Fibroblast of skin of scalp (primary cell): ENCODE results near the gene FRAT2.
A peak's percentile ranks its signal among the peaks of the same experiment; 100 is the strongest.
"Not testable (repeated sequence)": the region's sequence is repeated elsewhere in the genome, so short reads cannot be mapped to it uniquely, and the experiment has no call there.

Experiments
- DNase-seq: peaks from one replicate; pipeline ENCODE4 v3.0.0-alpha.2; 2013

Gene FRAT2

DNA sequence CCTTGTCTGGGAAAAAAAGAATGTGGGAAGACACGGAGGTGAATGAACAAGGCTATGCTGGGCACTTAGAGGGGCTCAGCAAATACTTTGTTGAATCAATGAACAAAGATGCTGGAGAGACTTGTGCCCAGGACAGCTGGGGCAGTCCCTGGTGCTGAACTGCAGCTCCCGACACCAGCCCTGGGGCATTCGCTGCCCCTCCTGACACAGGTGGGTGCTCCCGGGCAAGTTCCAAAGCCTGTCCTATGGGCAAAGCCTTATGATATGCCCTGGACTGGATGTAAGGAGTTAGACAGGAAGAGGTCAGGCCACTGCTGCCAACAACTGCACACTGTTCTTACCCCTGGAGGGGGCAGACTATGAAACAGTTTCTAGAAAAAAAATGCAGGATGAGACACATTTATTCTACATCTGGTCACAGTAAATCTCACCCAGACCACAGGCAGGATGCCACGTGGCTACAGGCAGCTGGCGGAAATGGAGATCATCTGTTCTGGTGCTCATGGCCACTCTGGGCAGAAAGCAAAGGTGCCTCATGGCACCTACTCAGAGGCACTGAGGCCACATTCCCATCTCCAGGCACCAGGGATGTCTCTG lies 21.9 kb upstream of the FRAT2 start:
- DNase-seq: peak; percentile 11

DNA sequence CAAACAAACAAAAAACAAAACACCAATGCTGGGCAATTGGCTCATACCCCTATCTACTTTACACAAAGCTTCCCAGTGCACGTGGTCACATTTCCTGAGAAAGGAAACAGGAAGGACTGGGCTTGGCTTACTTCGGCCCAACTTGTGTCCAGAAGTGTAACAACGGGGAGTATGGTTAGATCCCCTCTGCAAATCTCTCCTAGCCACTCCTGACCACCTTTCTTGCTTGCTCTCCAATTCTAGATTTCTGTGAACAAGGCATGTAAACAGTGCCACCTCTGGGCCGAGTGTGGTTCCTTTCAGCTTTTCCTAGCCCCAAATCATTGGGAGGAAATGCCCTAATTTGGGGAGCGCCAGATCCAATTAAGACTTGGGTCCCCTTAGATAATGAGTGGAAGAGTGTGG lies 21.0 kb upstream of the FRAT2 start:
- DNase-seq: no peak

DNA sequence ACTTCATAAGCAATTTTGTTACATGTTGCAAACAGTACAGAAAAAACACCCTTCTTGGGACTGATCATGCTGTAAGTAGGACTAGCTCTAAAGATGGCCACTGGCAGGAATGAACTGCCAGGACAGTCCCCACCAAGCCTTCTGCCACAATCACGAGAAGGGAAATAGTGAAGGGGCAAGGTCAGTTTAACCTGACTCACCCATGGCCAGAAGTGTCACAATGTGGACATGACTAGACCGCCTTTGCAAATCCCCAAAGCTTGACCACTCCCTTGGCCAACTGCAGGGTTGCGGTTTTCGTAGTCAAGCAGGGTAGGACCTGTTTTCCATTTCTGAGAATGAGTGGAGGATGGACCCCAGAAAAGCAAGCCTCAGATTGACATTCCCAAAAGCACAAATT lies 19.4 kb upstream of the FRAT2 start:
- DNase-seq: no peak

DNA sequence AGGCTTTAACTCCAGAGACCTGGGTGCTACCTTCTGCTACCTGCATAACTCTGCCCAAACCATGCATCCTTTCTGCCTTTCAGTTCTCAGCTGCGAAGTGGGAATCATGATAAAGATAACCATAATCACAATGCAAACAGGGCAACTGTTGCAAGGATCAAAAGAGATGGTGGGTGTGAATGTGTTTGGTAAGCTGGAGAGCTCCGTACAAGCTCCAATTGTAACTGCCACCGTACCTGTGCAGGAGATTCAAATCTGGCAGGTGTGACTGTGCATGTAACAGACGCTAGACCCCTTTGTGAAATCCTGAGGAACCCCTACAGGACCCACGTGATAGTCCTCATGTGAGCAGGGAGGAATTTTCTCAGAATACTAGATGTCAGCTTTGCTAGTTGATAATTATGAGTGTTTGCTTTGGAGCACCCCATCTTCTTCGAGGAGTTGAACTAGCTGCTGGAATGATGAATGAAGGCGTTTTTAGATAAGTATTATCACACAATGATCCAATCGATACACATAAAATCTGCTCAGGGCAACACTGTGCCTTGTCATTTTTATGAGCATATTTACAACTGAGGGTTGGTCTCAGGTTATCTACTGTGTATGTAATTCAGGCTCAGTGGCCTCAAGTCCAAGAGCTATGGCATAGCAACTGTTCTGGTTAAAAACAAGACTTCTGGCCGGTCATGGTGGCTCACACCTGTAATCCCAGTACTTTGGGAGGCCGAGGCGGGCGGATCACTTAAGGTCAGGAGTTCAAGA lies 15.4 kb upstream of the FRAT2 start:
- DNase-seq: no peak

DNA sequence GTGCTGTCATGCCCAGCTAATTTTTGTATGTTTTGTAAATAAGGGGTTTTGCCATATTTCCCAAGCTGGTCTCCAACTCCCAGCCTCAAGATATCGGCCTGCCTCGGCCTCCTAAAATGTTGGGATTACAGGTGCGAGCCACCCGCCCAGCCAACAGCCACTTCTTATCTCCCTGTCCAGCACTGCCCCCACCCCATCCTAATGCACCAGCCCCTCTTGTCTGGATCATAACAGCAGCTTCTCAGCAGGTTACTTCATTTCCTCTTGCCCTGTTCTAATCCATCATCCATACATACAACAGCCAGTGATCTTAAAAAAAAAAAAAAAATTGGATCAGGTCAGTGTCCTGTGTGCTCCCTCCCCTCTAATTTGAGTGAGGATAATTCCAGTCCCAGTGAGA lies 12.8 kb upstream of the FRAT2 start:
- no peak for DNase-seq

DNA sequence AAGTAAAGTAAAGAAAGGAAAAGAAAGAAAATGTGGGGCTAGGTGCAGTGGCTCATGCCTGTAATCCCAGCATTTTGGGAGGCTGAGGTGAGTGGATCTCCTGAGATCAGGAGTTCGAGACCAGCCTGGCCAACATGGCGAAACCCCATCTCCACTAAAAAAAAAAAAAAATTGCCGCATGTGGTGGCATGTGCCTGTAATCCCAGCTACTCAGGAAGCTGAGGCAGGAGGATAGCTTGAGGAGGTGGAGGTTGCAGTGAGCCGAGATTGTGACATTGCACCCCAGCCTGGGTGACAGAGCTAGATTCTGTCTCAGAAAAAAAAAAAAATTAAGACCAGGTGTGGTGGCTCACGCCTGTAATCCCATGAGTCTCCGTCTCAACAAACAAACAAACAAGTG lies 9.1 kb upstream of the FRAT2 start:
- DNase-seq: not testable (repeated sequence)

DNA sequence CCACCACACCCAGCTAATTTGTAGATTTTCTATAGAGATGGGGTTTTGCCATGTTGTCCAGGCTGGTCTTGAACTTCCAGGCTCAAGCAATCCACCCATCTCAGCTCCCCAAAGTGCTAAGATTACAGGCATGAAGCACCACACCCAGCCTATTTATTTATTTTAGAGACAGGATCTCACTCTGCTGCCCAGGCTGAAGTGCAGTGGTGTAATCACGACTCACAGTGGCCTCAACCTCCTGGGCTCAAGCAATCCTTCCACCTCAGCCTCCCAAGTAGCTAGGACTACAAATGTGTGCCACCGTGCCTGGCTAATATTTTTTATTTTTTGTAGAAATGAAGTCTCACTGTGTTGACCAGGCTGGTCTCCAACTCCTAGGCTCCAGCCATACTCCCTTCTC lies 6.9 kb upstream of the FRAT2 start:
- DNase-seq: no peak

DNA sequence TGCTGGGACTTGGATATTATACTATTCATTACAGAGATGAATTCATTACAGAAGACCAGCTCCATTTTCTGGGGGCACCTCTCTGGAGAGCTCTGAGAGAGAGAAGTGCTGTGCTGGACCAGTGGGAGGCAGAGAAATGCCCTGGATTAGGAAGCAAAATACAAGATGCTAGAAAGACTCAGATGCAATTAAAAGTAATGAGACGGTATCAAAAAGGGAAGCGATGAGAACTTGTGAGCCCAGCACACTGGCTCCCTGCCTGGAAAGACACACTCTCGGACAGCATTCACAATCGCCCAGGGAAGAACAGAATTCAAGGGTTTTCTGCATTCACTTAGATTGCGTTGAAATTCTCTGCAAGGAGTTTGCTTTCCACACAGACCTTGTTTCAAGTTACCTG lies 3.5 kb upstream of the FRAT2 start:
- DNase-seq: no peak

DNA sequence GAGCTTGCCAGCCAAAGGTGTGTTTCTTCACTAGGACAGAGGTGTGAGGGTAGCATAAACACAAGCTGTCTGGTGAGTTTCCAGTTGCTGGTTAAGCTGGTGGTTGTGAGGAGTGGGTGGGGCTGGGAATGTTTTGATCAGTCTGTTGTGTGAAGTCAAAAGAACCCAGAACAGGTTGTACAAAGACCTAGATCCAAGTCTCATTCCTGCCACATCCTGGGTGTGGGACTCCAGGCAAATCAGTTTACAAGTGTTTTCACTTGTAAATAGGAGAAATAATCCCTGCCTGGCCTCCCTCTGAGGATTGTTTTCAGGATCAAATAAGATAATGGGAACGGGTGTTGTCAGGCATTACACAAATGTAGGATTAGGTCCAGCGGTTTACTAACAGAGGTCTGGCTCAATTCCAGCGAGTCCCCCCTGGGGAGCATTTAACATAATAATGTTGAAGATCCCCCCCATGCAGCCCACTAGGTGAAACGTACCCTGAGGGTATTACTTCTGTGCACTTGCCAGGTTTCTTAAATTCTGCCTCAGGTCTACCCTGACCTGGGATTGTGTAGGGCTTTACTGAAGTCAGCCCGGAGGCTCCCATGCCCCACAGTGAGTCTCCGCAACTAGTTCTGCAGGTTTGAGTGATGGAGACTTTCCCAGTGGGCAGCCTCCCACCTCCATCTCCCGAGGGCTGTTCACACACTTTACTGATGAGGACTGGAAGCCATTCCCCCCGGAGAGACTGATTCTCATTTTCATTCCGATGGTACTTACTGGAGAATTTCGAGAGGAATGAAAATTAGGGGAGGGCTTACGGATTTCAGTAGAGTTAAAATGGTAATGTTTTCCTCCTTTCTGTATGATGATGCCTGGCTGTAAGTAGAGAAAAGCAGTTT lies 2.7 kb upstream of the FRAT2 start:
- no peak for DNase-seq

DNA sequence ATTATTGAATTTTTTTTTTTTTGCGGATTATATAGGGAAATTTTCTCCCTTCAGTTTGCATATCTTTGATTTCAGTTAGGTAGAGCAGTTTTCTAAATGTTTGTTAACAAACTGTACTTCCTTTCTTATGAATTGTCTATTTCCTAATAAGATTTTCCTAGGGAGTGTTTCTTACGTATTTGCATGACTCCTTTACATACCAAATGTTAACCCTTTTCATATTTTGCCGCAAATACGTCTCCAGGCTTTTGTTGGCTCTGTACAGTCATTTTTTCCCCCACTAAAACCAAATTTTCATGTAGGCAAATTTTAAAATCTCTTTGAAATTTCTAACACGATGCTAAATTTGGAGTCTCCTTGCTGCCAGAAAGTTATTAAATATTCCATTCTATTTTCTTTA lies 1.9 kb upstream of the FRAT2 start:
- no peak for DNase-seq

DNA sequence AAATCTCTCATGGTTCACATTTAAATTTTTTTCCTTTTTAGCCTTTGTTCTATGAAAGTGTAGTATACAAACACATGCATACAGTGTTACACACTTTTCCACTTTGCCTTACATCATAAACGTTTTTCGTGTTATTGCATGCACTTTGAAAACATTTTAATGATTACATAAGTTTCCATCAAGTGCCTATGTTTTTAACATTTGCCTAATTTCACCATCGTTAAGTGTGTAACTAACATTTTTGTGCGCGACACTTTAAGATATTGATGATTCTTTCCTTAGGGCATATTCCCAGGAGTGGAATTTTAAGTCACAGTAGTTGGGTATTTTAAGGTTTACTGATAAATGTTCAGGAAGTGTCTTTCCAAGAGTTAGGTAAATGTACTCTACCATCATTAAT lies 1.5 kb upstream of the FRAT2 start:
- no peak for DNase-seq

DNA sequence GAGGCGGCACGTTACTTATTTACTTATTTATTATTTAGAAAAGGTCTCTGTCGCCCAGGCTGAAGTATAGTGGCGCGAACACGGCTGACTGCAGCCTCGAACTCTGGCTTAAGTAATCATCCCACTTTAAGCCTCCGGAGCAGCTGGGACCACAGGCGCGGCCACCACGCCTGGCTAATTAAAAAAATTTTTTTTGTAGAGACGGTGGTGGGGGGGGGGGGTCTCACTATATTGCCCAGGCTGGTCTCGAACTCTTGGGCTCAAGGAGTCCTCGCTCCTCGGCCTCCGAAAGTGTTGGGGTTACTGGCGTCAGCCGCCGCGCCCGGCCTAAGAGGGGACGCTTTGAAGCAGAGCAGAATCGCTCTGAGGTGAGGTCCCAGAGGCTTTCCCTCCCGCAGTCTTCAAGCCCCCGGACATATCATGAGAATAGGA lies 675 bp upstream of the FRAT2 start:
- no peak for DNase-seq

DNA sequence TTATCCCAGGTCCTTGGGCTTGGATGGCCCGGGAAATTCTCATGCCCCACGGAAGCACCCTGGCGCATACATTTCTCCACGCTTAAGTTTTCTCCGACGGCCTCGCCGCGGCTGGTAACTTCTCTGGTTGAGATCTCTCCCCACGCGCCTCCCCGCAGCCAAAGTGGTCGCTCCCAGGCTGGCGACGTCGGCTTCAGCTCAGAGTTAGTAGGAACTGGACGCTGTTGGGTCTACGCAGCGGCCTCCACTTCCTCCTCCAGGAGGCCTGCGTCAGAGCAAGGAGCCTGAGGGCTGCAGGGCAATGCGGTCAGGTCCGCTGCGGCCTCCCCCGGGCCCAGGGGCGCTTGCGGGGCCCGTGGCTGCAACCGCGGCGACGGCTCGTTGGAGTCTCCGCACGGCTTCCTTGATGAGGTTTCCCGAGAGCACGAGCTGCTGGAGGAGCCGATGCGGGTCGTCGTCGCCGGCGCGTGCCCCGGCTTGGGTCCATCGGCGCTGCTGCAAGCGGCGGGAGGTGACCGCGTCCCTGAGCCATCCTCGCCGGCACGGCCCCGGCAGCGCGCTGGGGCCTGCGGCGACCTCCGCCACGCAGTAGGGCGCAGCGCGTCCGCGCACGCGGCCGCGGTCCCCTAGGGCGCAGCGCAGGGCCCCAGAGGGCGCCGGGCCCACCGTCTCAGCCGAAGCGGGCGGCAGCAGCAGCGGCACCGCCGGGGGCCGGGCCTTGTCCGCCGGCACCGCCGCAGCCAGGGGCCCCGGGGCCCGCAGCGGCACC lies 744 bp downstream of the FRAT2 start:
- peak; percentile 25 for DNase-seq

DNA sequence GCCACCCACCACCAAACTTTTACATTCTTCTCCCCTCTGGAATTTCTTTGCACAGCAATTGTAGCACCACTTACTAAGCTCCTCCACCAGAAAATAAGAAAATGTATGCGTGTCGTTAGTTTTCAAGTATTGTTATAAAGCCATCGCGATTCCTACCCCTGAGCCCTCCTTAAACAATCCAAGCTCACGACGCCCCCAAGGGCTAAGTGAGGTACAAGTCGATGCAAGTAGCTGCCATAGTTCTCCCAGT lies 1.3 kb downstream of the FRAT2 start:
- peak; percentile 36 for DNase-seq

DNA sequence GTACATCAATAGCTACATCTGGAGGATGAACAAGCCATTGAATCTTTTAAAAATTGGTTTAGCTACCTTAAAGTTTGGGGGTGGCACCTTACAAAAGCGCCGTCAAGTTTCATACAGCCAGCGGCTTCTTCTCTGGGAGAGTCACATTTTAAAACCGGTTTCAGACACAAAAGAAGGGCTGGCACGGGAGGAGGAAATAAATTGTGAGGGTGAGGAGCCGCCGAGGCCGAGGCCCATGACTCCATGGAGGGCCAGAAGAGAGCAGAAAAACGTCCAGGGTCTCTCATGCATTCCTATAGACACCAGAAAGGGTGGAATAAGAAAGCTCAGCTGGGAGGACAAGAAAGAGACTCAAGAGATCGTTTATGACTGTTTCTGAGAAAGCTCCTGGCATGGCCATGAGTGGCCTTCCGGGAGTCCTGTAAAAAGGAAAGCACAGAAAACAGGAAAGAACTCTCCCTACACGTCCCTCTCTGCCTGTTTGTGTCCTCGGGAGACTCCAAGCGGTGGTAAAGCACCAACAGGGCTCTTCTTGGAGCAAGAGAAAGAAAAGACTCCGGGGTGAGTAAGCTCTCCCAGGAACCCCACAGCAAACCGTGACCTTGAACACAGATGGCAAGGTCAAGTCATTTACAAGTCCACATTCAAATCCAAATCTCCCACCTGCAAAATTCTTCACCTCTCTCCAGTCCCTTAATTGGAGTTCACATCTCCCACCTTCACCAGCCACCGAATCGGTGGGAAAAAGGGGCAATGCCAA lies 1.8 kb downstream of the FRAT2 start:
- peak; percentile 76 for DNase-seq

DNA sequence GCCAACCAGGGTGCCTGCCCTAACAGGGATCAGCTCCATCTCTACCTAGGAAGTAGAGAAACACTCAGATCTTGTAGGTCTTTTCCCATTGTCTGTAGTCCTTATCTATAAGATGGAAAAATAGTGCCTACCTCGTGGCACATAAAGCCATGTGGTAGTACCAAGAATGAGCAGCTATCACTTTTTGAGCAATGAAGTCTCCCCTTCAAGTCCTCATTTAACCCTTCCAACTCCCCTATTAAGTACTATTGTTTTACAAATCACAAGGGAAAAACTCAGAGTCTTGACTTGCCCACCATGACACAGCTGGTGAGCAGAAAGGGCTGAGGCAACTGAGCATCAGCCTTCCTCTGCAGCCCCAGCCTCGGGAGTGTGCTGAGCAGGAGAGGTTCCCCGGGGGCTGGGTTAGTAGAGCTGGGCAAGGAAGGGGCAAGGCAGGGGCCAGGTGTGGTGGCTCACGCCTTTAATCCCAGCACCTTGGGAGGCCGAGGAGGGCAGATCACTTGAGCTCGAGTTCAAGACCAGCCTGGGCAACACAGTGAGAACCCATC lies 3.3 kb downstream of the FRAT2 start:
- no peak for DNase-seq

DNA sequence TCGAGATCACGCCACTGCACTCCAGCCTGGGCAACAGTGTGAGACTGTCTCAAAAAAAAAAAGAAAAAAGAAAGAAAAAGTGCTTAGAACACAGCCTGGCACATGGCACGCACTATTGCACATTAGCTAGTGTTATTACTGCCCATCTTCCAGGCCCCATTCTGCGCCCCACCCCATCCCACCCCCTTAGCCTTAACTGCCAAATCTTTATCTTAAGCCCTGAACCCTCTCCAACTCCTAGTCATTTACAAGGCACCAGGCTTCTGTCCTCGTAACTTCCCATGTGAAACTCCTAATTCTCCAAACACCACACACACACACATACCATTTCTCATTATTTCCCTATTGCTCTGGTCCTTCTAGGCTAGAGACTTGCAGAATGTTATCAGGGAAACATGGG lies 4.8 kb downstream of the FRAT2 start:
- DNase-seq: no peak

DNA sequence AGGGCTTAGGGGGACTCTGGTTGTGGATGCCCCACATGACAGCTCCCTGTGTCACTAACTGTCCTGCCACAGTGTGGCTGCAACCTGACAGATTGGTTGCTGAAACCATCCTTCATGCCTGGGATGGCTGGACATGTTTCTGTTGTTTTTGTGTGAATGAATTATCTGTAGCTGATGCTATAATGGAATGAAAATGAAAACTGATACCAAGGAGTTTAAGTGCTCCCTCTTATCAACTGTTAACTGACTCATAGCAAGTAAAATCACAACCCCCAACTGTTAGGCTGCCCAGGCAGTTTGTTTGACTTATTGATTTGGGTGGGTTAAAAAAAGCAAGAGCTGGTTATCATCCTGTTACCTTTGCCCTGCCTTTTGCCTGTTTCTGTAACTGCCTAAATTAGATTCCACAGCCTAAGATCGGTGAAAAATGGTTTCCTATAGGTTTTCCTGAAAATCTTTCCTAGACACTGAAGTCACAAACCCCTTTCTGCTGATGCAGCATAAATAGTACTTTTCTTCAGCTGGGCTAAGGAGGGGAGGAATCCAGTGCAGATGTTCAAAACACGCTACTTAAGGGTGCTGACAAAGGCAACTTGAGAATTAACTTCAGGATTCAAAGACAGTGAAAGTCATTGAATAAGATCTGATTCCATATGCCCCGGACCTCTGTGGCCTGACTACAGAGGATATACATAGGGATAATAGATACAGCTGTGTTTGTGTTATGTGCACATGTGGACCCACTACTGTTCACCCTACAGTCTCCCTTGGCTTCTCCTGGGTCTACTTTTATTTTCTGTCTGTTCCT lies 5.7 kb downstream of the FRAT2 start:
- no peak for DNase-seq

DNA sequence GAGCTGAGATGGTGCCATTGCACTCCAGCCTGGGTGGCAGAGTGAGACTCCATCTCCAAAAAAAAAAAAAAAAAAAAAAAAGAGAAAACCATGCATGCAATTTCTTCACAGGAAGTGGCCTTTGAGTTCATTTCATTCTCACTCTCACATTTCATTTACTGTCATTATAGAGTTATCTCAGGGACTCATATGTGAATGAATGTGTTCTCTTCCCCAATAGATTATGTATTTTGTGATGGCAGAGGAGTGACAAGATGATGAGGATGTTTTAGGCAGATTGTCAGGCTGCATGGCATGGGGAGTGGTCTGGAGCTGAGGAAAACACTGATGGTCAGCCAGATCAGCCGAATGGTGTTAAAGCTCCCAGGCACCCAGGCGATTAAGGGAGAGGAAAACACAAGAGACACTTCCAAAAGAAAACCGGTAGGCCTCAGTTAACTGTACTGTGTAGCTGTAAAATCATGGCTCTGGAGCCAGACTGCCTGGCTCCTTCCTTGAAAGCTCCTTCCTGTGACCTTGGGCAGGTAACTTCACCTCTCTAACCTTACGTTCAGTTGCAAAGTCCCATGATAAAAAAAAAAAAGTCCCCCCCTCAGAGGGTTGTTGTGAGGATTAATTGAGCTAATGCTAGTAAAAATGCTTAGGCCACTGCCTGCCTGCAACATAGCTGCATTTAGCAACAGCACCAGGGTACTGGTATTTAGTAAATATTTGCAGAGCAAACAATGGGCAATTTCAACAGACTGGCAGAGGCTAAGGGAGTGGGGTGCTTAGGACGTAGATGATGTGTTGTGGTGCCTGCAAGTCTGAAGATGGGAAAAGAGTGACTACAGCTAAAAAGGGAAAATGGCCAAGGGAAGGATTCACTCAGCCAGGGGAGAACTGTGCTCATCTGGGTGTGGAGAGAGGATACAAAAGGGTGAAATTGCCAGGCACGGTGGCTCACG lies 6.9 kb downstream of the FRAT2 start:
- DNase-seq: no peak

DNA sequence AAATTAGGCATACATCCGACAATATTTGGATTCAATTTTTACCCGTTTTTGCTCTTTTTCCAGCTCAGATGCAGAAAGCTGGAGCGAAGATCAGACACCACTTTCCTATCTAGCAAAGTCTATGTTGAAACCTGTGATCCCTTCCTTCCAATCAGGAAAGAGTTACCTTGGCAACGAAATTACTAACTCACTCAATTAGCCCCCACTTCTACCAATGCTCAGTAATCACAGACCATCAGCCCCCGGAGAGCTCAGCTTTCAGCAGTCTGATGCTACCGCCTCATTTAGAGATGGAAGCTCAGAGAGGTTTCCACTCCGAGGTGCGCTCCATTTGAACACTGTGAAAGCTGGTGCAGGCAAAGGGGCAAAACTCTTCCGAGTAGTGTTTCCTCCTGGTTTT lies 8.8 kb downstream of the FRAT2 start:
- DNase-seq: no peak
